A549 (cell line): ENCODE results near the gene ZNF143. TPM values are rescaled to one million over a fixed set of nuclear protein-coding genes. Genes with fewer than 3 reads are reported as not detected.

Experiments
- ATAC-seq, 2 experiments: fragments of 200-7000 bp in 1 of 2; fragments of >200 bp in 1 of 2; cut with Nextera tagmentation in 1 of 2; cut with Tn5 transposase in 1 of 2; 3 replicates each; pipeline versions ENCODE4 v1.8.0 to v1.9.1; 2018 to 2020; ENCODE audit warnings: mild to moderate bottlenecking in 1 of 2, moderate library complexity in 1 of 2
- CTCF ChIA-PET: fragments of 300-600 bp; sonication (Branson Sonifier 250); formaldehyde crosslinking; extraction: SDS; loops from one replicate; lab custom pipeline; 2021; ENCODE audit warnings: antibody characterized with exemption, inconsistent platforms; lab: Yijun Ruan, JAX
- POLR2A ChIA-PET: fragments of 350-600 bp; formaldehyde crosslinking; extraction: SDS; loops from one replicate; lab custom pipeline; 2021; ENCODE audit warnings: antibody characterized with exemption, inconsistent platforms; lab: Yijun Ruan, JAX
- DNase-seq, 2 experiments: peaks; one replicate each; pipeline versions ENCODE4 v3.0.0 to v3.0.0-alpha.2; 2011 to 2016; ENCODE audit warnings: low read depth in 1 of 2, low spot score in 1 of 2
- FAIRE-seq: peaks from 2 replicates; lab custom pipeline; 2011; peaks lifted over from hg19 to GRCh38; lab: Jason Lieb, UNC
- H3K27ac ChIP-seq, 2 experiments: fragments of >200 bp; sonication (Bioruptor Twin); formaldehyde crosslinking; 3 replicates each; pipeline ENCODE4 v1.5.1; 2016 to 2017
- H3K4me1 ChIP-seq: fragments of >200 bp; sonication (Bioruptor Twin); formaldehyde crosslinking; 3 replicates; pipeline ENCODE4 v1.6.1; 2016
- H3K4me2 ChIP-seq: fragments of >200 bp; sonication (Bioruptor Twin); formaldehyde crosslinking; 3 replicates; pipeline ENCODE4 v1.6.1; 2016
- H3K4me3 ChIP-seq: fragments of >200 bp; sonication (Bioruptor Twin); formaldehyde crosslinking; 3 replicates; pipeline ENCODE4 v1.5.1; 2016
- H3K9me3 ChIP-seq: fragments of >200 bp; sonication (Bioruptor Twin); formaldehyde crosslinking; 3 replicates; pipeline ENCODE4 v1.6.1; 2016
- BCL3 ChIP-seq: fragments of >200 bp; sonication (Bioruptor Twin); formaldehyde crosslinking; IDR thresholded peaks from 3 replicates; pipeline ENCODE4 v1.6.1; 2016
- EHMT2 ChIP-seq: fragments of 200-600 bp; sonication (generic); IDR thresholded peaks from 2 replicates; pipeline ENCODE4 v1.6.1; 2016; ENCODE audit warnings: antibody characterized with exemption, low read depth, mild to moderate bottlenecking, moderate library complexity
- ESRRA ChIP-seq: fragments of 150-350 bp; IDR thresholded peaks from 2 replicates; pipeline ENCODE4 v1.6.1; 2014; ENCODE audit warnings: mild to moderate bottlenecking, low read length, borderline replicate concordance
- FOSB ChIP-seq: fragments of 250-450 bp; sonication (Bioruptor Pico); IDR thresholded peaks from 2 replicates; pipeline ENCODE4 v1.5.0; 2020; ENCODE audit warnings: mild to moderate bottlenecking, moderate library complexity
- HOXB5 ChIP-seq: fragments of 250-450 bp; sonication (Bioruptor Pico); IDR thresholded peaks from 2 replicates; pipeline ENCODE4 v1.5.0; 2020; ENCODE audit warnings: mild to moderate bottlenecking, moderate library complexity
- JUN ChIP-seq, 2 experiments: fragments of >200 bp; sonication (Bioruptor Twin); formaldehyde crosslinking; IDR thresholded peaks; 2 replicates in 1 of 2; 3 replicates in 1 of 2; pipeline ENCODE4 v1.6.1; 2016 to 2017
- MAZ ChIP-seq: fragments of 150-350 bp; IDR thresholded peaks from 2 replicates; pipeline ENCODE4 v1.6.1; 2014; ENCODE audit warnings: antibody characterized with exemption, low read depth, low read length, borderline replicate concordance
- NFE2L2 ChIP-seq: fragments of 150-350 bp; conservative IDR thresholded peaks from 2 replicates; pipeline ENCODE4 v1.6.1; 2014; ENCODE audit warnings: low read length
- NPAS2 ChIP-seq: fragments of 250-450 bp; sonication (Bioruptor Pico); IDR thresholded peaks from 2 replicates; pipeline ENCODE4 v1.8.0; 2022; ENCODE audit warnings: mild to moderate bottlenecking, moderate library complexity, borderline replicate concordance
- PHF8 ChIP-seq: fragments of 200-600 bp; sonication (generic); IDR thresholded peaks from 2 replicates; pipeline ENCODE4 v1.6.1; 2016; ENCODE audit warnings: low read depth, mild to moderate bottlenecking, antibody characterized with exemption, moderate library complexity, borderline replicate concordance
- POLR2AphosphoS2 ChIP-seq: conservative IDR thresholded peaks from 2 replicates; pipeline ENCODE4 v1.6.1; 2012; ENCODE audit warnings: low read length, improper control_type of control experiment, inconsistent platforms
- RAD21 ChIP-seq, 2 experiments: fragments of >200 bp in 1 of 2; sonication (Bioruptor Twin) in 1 of 2; formaldehyde crosslinking in 1 of 2; IDR thresholded peaks in 1 of 2; conservative IDR thresholded peaks in 1 of 2; 2 replicates in 1 of 2; 3 replicates in 1 of 2; pipeline ENCODE4 v1.6.1; 2012 to 2018; ENCODE audit warnings: inconsistent platforms in 1 of 2
- RARB ChIP-seq: fragments of 250-450 bp; sonication (Bioruptor Pico); IDR thresholded peaks from 2 replicates; pipeline ENCODE4 v1.8.0; 2021; ENCODE audit warnings: mild to moderate bottlenecking, moderate library complexity
- SMC3 ChIP-seq: fragments of >200 bp; sonication (Bioruptor Twin); formaldehyde crosslinking; IDR thresholded peaks from 3 replicates; pipeline ENCODE4 v1.6.1; 2018; ENCODE audit warnings: inconsistent platforms
- TFCP2L1 ChIP-seq: fragments of 250-450 bp; sonication (Bioruptor Pico); IDR thresholded peaks from 2 replicates; pipeline ENCODE4 v1.5.0; 2021; ENCODE audit warnings: mild to moderate bottlenecking
- TP53 ChIP-seq: fragments of 250-450 bp; sonication (Bioruptor Pico); IDR thresholded peaks from 2 replicates; pipeline ENCODE4 v1.5.0; 2021; ENCODE audit warnings: mild to moderate bottlenecking, moderate library complexity
- ZC3H11A ChIP-seq: fragments of 450-650 bp; IDR thresholded peaks from 2 replicates; pipeline ENCODE4 v1.6.1; 2014; ENCODE audit warnings: antibody characterized with exemption, mild to moderate bottlenecking
- ZFP36 ChIP-seq: fragments of 450-650 bp; IDR thresholded peaks from 2 replicates; pipeline ENCODE4 v1.6.1; 2014; ENCODE audit warnings: borderline replicate concordance; ENCODE audit not compliant: partially characterized antibody
- ZSCAN20 ChIP-seq: fragments of 250-450 bp; sonication (Bioruptor Pico); IDR thresholded peaks from 2 replicates; pipeline ENCODE4 v1.8.0; 2022; ENCODE audit warnings: mild to moderate bottlenecking, moderate library complexity
- whole genome bisulfite sequencing: methylation state at CpG from one replicate; pipeline ENCODE4 v1.1.6; 2017; ENCODE audit errors: missing lambda C conversion rate; 5-methylcytosine and 5-hydroxymethylcytosine counted together
- polyA plus RNA-seq, 4 experiments: library from polyadenylated mRNA; depleted of rRNA in 3 of 4; stranded (reverse); fragments of >200 nt; fragmentation: RNase III in 1 of 4; extraction: RNeasy Plus Mini Kit Qiagen cat#74134 plus additional on column Dnase treatment in 1 of 4; gene quantifications; 2 replicates in 3 of 4; 3 replicates in 1 of 4; pipeline ENCODE4 v1.2.3, GENCODE V29; 2011 to 2017
- TF ChIP-seq, protein P1 (sequence below): IDR thresholded peaks from 2 replicates; pipeline ENCODE4 v1.6.1; 2012; ENCODE audit warnings: low read depth, borderline replicate concordance
- TF ChIP-seq, protein P2 (sequence below): IDR thresholded peaks from 2 replicates; pipeline ENCODE4 v1.6.1; 2012
- TF ChIP-seq, protein P3 (sequence below): fragments of 200-600 bp; sonication (generic); IDR thresholded peaks from 2 replicates; pipeline ENCODE4 v1.6.1; 2016; ENCODE audit warnings: antibody characterized with exemption, mild to moderate bottlenecking, moderate library complexity
- TF ChIP-seq, protein P4 (sequence below): fragments of >200 bp; sonication (Bioruptor Twin); formaldehyde crosslinking; IDR thresholded peaks from 3 replicates; pipeline ENCODE4 v1.5.1; 2016

Gene ZNF143
- polyA plus RNA-seq, 2 of the 4 experiments (the other 2 are of a cell fraction): 14.4 to 38.4 TPM

DNA sequence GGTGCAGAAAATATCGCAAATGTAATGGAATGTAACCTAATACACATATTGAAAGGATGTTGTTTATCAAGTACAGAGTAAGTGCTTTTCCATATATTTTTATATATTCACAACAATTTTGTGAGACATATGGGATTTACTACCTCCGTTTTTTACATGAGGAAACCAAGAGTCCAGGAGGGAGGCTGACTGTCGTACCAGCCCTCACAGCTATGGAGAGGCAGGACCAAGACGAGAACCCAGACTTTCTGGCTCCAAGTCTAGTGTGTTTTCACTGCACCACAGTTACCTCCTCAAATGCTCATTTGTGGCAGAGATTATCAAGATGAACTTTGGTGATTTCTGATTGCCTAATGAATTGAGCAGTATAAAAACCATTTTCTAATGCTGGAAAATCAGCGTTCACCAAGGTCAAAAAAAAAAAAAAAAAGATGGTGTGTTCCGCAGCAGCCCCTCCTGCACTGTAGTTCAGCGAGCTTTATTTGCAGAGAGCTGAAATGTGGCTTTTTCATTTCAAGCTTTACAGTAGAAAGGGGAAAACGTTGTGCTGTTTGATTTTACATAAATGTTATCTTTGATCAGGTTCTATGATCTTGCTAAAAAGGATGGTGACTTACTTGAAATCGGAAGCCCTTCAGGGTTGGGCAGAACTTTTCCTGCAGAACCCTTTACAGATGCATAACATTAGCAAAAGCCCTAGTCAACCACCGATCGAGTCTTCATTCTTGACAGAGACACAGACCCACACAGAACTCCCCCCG lies 67.9 kb downstream of the ZNF143 start:
- POLR2A ChIA-PET: interaction anchor here (0.7 to 1.0 kb wide), 2 partner anchors 45 to 68 kb away, joined by 3 read pairs; partner anchors contain the start of genes WEE1 and ZNF143
- Histone ChIP-seq H3K27ac (peak overlapping the region; percentile 65 to 81), H3K4me3 (no peak overlapping the region), H3K4me1 (peaks cover 42% of the 10 kb centered on the region), H3K9me3 (no peaks in the 10 kb centered on the region), H3K4me2 (peak overlapping the region; percentile 73)
- TF ChIP-seq EHMT2: no peak
- no peak for TF ChIP-seq PHF8
- no peak for TF ChIP-seq RAD21 (conservative IDR thresholded peaks at IDR 0.05 in 1 of 2, IDR thresholded peaks at IDR 0.05 in 1 of 2)
- TF ChIP-seq, protein P1, sequence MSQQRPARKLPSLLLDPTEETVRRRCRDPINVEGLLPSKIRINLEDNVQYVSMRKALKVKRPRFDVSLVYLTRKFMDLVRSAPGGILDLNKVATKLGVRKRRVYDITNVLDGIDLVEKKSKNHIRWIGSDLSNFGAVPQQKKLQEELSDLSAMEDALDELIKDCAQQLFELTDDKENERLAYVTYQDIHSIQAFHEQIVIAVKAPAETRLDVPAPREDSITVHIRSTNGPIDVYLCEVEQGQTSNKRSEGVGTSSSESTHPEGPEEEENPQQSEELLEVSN: no peak
- TF ChIP-seq HOXB5: no peak
- no peak for TF ChIP-seq SMC3
- TF ChIP-seq, protein P2, sequence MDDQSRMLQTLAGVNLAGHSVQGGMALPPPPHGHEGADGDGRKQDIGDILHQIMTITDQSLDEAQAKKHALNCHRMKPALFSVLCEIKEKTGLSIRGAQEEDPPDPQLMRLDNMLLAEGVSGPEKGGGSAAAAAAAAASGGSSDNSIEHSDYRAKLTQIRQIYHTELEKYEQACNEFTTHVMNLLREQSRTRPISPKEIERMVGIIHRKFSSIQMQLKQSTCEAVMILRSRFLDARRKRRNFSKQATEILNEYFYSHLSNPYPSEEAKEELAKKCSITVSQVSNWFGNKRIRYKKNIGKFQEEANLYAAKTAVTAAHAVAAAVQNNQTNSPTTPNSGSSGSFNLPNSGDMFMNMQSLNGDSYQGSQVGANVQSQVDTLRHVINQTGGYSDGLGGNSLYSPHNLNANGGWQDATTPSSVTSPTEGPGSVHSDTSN: no peak
- no peak for TF ChIP-seq RARB
- TF ChIP-seq JUN (IDR thresholded peaks at IDR 0.05): no peak
- TF ChIP-seq TP53: no peak
- TF ChIP-seq MAZ: no peak
- no peak for TF ChIP-seq FOSB (CRISPR knock-in tag)
- CTCF ChIA-PET: interaction anchor here (1.1 to 2.7 kb wide), 4 partner anchors 10 to 84 kb away, joined by 3 to 15 read pairs (median 6); no protein-coding TSS in a partner anchor
- DNase-seq (no peak), FAIRE-seq (no peak), ATAC-seq (no peak)
- 62% methylated on average over 12 of the region's 12 CpGs for WGBS

- CTCF ChIA-PET: interaction anchor here (0.8 to 2.7 kb wide), 4 partner anchors 9 to 74 kb away, joined by 3 to 15 read pairs (median 5); no protein-coding TSS in a partner anchor
- POLR2A ChIA-PET: interaction anchor here (1.0 kb wide), 1 partner anchor 69 kb away, joined by 3 read pairs; the partner anchor contains the start of gene ZNF143
Measured at GRCh38 chr11:9529334-9529650, 68.5 kb downstream of the ZNF143 start.

More at GRCh38 chr11:9529334-9529650, 68.5 kb downstream of the ZNF143 start:
- ATAC-seq (peak in 1 of 2 experiments; percentile 43; a peak in 3 of 6 replicates), FAIRE-seq (no peak), DNase-seq (no peak)
- no peaks in the 10 kb centered on the region for H3K9me3 ChIP-seq
- H3K4me3 ChIP-seq: no peak overlapping the region
- TF ChIP-seq TP53: no peak
- TF ChIP-seq ZFP36: no peak
- TF ChIP-seq, protein P3, sequence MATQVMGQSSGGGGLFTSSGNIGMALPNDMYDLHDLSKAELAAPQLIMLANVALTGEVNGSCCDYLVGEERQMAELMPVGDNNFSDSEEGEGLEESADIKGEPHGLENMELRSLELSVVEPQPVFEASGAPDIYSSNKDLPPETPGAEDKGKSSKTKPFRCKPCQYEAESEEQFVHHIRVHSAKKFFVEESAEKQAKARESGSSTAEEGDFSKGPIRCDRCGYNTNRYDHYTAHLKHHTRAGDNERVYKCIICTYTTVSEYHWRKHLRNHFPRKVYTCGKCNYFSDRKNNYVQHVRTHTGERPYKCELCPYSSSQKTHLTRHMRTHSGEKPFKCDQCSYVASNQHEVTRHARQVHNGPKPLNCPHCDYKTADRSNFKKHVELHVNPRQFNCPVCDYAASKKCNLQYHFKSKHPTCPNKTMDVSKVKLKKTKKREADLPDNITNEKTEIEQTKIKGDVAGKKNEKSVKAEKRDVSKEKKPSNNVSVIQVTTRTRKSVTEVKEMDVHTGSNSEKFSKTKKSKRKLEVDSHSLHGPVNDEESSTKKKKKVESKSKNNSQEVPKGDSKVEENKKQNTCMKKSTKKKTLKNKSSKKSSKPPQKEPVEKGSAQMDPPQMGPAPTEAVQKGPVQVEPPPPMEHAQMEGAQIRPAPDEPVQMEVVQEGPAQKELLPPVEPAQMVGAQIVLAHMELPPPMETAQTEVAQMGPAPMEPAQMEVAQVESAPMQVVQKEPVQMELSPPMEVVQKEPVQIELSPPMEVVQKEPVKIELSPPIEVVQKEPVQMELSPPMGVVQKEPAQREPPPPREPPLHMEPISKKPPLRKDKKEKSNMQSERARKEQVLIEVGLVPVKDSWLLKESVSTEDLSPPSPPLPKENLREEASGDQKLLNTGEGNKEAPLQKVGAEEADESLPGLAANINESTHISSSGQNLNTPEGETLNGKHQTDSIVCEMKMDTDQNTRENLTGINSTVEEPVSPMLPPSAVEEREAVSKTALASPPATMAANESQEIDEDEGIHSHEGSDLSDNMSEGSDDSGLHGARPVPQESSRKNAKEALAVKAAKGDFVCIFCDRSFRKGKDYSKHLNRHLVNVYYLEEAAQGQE: no peak
- no peak for TF ChIP-seq ZSCAN20 (CRISPR knock-in tag)
- no peak for TF ChIP-seq ESRRA
- no peak for TF ChIP-seq FOSB (CRISPR knock-in tag)
- no peak for TF ChIP-seq POLR2AphosphoS2
- no peak for TF ChIP-seq BCL3
- TF ChIP-seq NFE2L2: no peak
- TF ChIP-seq RARB: no peak
- TF ChIP-seq, protein P4, sequence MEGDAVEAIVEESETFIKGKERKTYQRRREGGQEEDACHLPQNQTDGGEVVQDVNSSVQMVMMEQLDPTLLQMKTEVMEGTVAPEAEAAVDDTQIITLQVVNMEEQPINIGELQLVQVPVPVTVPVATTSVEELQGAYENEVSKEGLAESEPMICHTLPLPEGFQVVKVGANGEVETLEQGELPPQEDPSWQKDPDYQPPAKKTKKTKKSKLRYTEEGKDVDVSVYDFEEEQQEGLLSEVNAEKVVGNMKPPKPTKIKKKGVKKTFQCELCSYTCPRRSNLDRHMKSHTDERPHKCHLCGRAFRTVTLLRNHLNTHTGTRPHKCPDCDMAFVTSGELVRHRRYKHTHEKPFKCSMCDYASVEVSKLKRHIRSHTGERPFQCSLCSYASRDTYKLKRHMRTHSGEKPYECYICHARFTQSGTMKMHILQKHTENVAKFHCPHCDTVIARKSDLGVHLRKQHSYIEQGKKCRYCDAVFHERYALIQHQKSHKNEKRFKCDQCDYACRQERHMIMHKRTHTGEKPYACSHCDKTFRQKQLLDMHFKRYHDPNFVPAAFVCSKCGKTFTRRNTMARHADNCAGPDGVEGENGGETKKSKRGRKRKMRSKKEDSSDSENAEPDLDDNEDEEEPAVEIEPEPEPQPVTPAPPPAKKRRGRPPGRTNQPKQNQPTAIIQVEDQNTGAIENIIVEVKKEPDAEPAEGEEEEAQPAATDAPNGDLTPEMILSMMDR: no peak
- no peak for TF ChIP-seq EHMT2
- TF ChIP-seq NPAS2 (CRISPR knock-in tag): no peak
- TF ChIP-seq ZC3H11A: no peak
- TF ChIP-seq TFCP2L1 (CRISPR knock-in tag): no peak
- TF ChIP-seq, all 56 proteins: peak for 0
- peaks cover 42% of the 10 kb centered on the region for H3K4me1 ChIP-seq
- peak overlapping the region; percentile 65 to 81 for H3K27ac ChIP-seq
- H3K4me2 ChIP-seq: peak overlapping the region; percentile 52
- WGBS: 56% methylated on average over 3 of the region's 3 CpGs
